Measurements from ENCODE around the gene COG1. TPM values are rescaled to one million over a fixed set of nuclear protein-coding genes. Genes with fewer than 3 reads are reported as not detected.

Gene COG1
- total RNA-seq, 4 donors from 2014 or later: 54.2 to 126 (median 69.1) TPM

GRCh38 chr17:73174126-73174525 lies 18.7 kb upstream of the COG1 start:
- no peak overlapping the region for H3K4me3 ChIP-seq
- no peaks in the 10 kb centered on the region for H3K36me3 ChIP-seq
- H3K4me1 ChIP-seq: no peaks in the 10 kb centered on the region
- 84 to 86% methylated on average over 2 to 7 of the region's 7 CpGs for WGBS, 2 donors (ENCODE audit: low coverage in 1 of 2)
- intact Hi-C loops (cut with DNase I; ENCODE audit: low total_unique reads) (no loop called here), in situ Hi-C loops (cut with MboI; ENCODE audit: low pct_ligation_motif_present in 1 of 4, low pct_unique_long_range_greater_than_20kb in 1 of 4, low sequenced_read_pairs in 3 of 4) (loop anchor here in 2 of 4 donors (25.0 kb wide), 2 partner anchors 187 to 612 kb away; no protein-coding TSS in a partner anchor)
- H3K27me3 ChIP-seq: no peaks in the 10 kb centered on the region
- H3K27ac ChIP-seq: no peak overlapping the region
- TF ChIP-seq POLR2AphosphoS5 (IDR thresholded peaks at IDR 0.05) (no peak), EP300 (IDR thresholded peaks at IDR 0.05; ENCODE audit: low read depth) (no peak), CTCF (IDR thresholded peaks at IDR 0.05) (no peak), POLR2A (IDR thresholded peaks at IDR 0.05) (no peak)
- no peaks in the 10 kb centered on the region for H3K9me3 ChIP-seq
- DNase-seq: no peak

- H3K27ac ChIP-seq: no peak overlapping the region
- no peak for DNase-seq
- in situ Hi-C loops (cut with MboI; ENCODE audit: low pct_ligation_motif_present in 1 of 4, low pct_unique_long_range_greater_than_20kb in 1 of 4, low sequenced_read_pairs in 3 of 4) (loop anchor here in 3 of 4 donors (25.0 kb wide), 1 partner anchor 614 kb away; no protein-coding TSS in a partner anchor), intact Hi-C loops (cut with DNase I; ENCODE audit: low total_unique reads) (no loop called here)
- no peaks in the 10 kb centered on the region for H3K27me3 ChIP-seq
- no peaks in the 10 kb centered on the region for H3K36me3 ChIP-seq
- no peak overlapping the region for H3K4me3 ChIP-seq
- H3K4me1 ChIP-seq: no peaks in the 10 kb centered on the region
- 89% methylated on average over 6 to 10 of the region's 10 CpGs for WGBS, 2 donors (ENCODE audit: low coverage in 1 of 2)
- no peaks in the 10 kb centered on the region for H3K9me3 ChIP-seq
- TF ChIP-seq POLR2AphosphoS5 (IDR thresholded peaks at IDR 0.05) (no peak), EP300 (IDR thresholded peaks at IDR 0.05; ENCODE audit: low read depth) (no peak), CTCF (IDR thresholded peaks at IDR 0.05) (no peak), POLR2A (IDR thresholded peaks at IDR 0.05) (no peak)
Measured at GRCh38 chr17:73175962-73176565, 16.8 kb upstream of the COG1 start.

GRCh38 chr17:73179387-73179786 lies 13.5 kb upstream of the COG1 start:
- no peak overlapping the region for H3K27ac ChIP-seq
- H3K9me3 ChIP-seq: no peaks in the 10 kb centered on the region
- DNase-seq: no peak
- no peak overlapping the region for H3K4me3 ChIP-seq
- 72 to 100% methylated on average over 1 to 5 of the region's 5 CpGs for WGBS, 2 donors (ENCODE audit: low coverage in 1 of 2)
- no peaks in the 10 kb centered on the region for H3K36me3 ChIP-seq
- peaks cover 0 to 12% (median 4%) of the 10 kb centered on the region in 4 donors for H3K4me1 ChIP-seq
- in situ Hi-C loops (cut with MboI; ENCODE audit: low pct_ligation_motif_present in 1 of 4, low pct_unique_long_range_greater_than_20kb in 1 of 4, low sequenced_read_pairs in 3 of 4): loop anchor here in 3 of 4 donors (25.0 kb wide), 1 partner anchor 617 kb away; no protein-coding TSS in a partner anchor
- TF ChIP-seq POLR2A (IDR thresholded peaks at IDR 0.05): no peak
- TF ChIP-seq EP300 (IDR thresholded peaks at IDR 0.05; ENCODE audit: low read depth): no peak
- peaks cover 14% of the 10 kb centered on the region for H3K27me3 ChIP-seq
- intact Hi-C loops (cut with DNase I; ENCODE audit: low total_unique reads): no loop called here

GRCh38 chr17:73179878-73180277 lies 13.0 kb upstream of the COG1 start:
- H3K4me1 ChIP-seq: peaks cover 0 to 14% (median 5%) of the 10 kb centered on the region in 4 donors
- TF ChIP-seq CTCF (IDR thresholded peaks at IDR 0.05) (no peak), POLR2AphosphoS5 (IDR thresholded peaks at IDR 0.05) (no peak), POLR2A (IDR thresholded peaks at IDR 0.05) (no peak), EP300 (IDR thresholded peaks at IDR 0.05; ENCODE audit: low read depth) (no peak)
- 0 to 61% methylated on average over 1 to 3 of the region's 3 CpGs for WGBS, 2 donors (ENCODE audit: low coverage in 1 of 2)
- no peaks in the 10 kb centered on the region for H3K9me3 ChIP-seq
- in situ Hi-C loops (cut with MboI; ENCODE audit: low pct_ligation_motif_present in 1 of 4, low pct_unique_long_range_greater_than_20kb in 1 of 4, low sequenced_read_pairs in 3 of 4): loop anchor here in 3 of 4 donors (10.0 to 25.0 kb wide), 2 partner anchors 455 to 618 kb away; no protein-coding TSS in a partner anchor
- no peak for DNase-seq
- intact Hi-C loops (cut with DNase I; ENCODE audit: low total_unique reads): no loop called here
- H3K27ac ChIP-seq: no peak overlapping the region
- no peak overlapping the region for H3K4me3 ChIP-seq
- H3K27me3 ChIP-seq: peaks cover 14% of the 10 kb centered on the region
- H3K36me3 ChIP-seq: no peaks in the 10 kb centered on the region

All from transverse colon (tissue), 4 donors.